Adipocyte (in vitro differentiated cells): ENCODE results near the gene WDR7.
A peak's percentile ranks its signal among the peaks of the same experiment; 100 is the strongest.

Experiments used
- DNase-seq: peaks from one replicate; pipeline ENCODE4 v3.0.0-alpha.2; 2015; ENCODE audit warnings: low read depth
- H3K27me3 ChIP-seq: replicated peaks from 2 replicates; pipeline ENCODE4 v1.7.0; 2013; ENCODE audit warnings: mild to moderate bottlenecking, low read length, moderate library complexity; ENCODE audit not compliant: control insufficient read depth, insufficient read depth
- H3K36me3 ChIP-seq: 2 replicates; pipeline ENCODE4 v1.7.0; 2013; ENCODE audit warnings: low read length, mild to moderate bottlenecking, moderate library complexity; ENCODE audit not compliant: control insufficient read depth, insufficient read depth, severe bottlenecking
- H3K4me1 ChIP-seq: 2 replicates; pipeline ENCODE4 v1.7.0; 2013; ENCODE audit warnings: mild to moderate bottlenecking, low read length, moderate library complexity; ENCODE audit not compliant: control insufficient read depth, insufficient read depth
- H3K4me3 ChIP-seq: 2 replicates; pipeline ENCODE4 v1.7.0; 2013; ENCODE audit warnings: mild to moderate bottlenecking, low read length, moderate library complexity
- H3K9ac ChIP-seq: 2 replicates; pipeline ENCODE4 v1.7.0; 2013; ENCODE audit warnings: mild to moderate bottlenecking, low read length, moderate library complexity
- H3K9me3 ChIP-seq: 2 replicates; pipeline ENCODE4 v1.7.0; 2013; ENCODE audit warnings: mild to moderate bottlenecking, low read length, moderate library complexity; ENCODE audit not compliant: control insufficient read depth

WDR7 gene

DNA sequence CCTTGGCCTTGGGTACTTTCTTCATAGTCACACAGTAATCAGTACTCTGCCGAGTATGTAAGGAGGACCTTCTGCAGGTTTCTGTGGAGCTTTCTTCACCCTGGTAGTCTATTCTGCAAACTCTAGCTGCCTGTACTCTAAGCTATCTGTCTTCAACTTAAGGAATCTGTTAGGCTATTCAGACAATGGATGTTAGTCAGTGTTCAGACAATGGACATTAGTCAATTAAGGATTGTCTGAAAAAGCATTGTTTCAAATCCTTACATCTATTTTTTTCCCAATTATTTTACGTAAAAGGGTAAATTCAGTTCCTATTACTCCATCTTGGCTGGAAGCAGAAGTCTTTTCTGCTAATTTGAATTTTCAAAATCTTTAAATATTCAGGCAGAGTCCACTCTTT, 75.7 kb downstream of the WDR7 start:
- Histone ChIP-seq H3K36me3 (peaks cover 7% of the 10 kb centered on the region), H3K9me3 (no peaks in the 10 kb centered on the region), H3K9ac (no peak overlapping the region), H3K4me1 (peaks cover 2% of the 10 kb centered on the region), H3K27me3 (no peaks in the 10 kb centered on the region), H3K4me3 (no peak overlapping the region)
- DNase-seq, result no peak

DNA sequence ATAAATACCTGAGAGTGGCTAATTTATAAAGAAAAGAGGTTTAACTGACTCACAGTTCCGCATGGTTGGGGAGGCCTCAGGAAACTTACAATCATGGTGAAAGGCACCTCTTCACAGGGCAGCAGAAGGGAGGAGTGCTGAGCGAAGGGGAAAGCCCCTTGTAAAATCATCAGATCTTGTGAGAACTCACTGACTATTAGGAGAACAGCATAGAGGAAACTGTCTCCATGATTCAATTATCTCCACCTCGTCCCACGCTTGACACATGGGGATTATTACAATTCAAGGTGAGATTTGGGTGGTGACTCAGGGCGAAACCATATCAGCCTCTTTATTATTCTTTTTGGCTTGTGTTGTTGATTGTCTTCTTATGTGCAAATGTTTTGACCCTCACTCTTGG, 76.2 kb downstream of the WDR7 start:
- H3K4me3 ChIP-seq, result no peak overlapping the region
- H3K9me3 ChIP-seq, result no peaks in the 10 kb centered on the region
- no peaks in the 10 kb centered on the region for H3K4me1 ChIP-seq
- H3K9ac ChIP-seq, result no peak overlapping the region
- no peak for DNase-seq
- no peaks in the 10 kb centered on the region for H3K27me3 ChIP-seq
- H3K36me3 ChIP-seq, result peaks cover 10% of the 10 kb centered on the region

DNA sequence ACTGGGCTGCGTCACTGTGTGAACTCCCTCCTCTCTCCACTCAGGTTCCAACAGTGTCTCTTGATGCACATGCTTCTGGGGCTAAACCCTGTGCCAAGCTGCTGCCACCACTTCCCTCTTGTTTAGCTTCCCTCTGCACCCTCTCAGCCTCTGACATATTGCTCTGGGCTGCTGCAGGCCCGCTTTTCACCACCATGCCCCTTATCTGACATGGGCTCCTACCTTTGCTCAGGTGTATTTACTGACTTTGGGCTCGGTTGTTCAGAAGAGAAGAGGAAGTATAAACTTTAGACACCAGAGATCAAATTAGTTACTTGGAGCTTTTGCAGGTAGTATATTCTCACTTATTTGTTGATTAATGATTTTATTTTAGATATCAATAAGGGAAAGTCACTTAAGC, 77.6 kb downstream of the WDR7 start:
- no peak for DNase-seq
- H3K36me3 ChIP-seq, result peaks cover 10% of the 10 kb centered on the region
- no peaks in the 10 kb centered on the region for H3K27me3 ChIP-seq
- H3K9me3 ChIP-seq, result no peaks in the 10 kb centered on the region
- H3K4me1 ChIP-seq, result no peaks in the 10 kb centered on the region
- no peak overlapping the region for H3K4me3 ChIP-seq
- H3K9ac ChIP-seq, result no peak overlapping the region

DNA sequence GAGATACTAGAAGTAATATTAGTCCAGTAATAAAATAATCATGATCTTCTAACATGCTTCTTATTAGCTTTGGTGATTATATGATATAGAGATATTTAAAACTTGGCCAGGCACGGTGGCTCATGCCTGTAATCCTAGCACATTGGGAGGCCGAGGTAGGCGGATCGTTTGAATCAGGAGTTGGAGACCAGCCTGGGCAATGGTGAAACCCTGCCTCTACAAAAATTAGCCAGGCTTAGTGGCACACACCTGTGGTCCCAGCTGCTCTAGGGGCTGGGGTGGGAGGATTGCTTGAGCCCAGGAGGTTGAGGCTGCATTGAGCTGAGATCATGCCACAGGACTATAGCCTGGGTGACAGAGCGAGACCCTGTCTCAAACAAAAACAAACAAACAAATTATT, 87.0 kb downstream of the WDR7 start:
- DNase-seq, result no peak
- Histone ChIP-seq H3K9ac (no peak overlapping the region), H3K36me3 (no peaks in the 10 kb centered on the region), H3K27me3 (no peaks in the 10 kb centered on the region), H3K4me1 (peaks cover 11% of the 10 kb centered on the region), H3K4me3 (no peak overlapping the region), H3K9me3 (peaks cover 6% of the 10 kb centered on the region)

DNA sequence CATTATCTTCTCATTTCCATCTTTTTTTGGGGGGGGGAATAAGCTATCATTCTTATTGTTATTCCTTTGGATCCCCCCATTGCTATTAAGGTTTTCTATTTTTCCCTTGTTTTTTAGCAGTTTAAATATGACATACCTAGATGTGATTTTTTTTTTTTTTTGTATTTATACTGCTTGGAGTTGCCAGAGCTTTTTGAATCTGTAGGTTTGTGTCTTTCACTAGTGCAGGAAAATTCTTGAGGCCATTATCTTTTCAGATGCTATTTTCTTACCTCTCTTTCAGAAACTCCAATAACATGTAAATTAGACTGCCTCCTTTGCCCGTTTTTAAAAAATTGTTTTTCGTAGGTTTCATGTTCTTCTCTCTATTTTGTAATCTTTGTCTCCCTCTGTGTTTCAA, 88.6 kb downstream of the WDR7 start:
- no peak overlapping the region for H3K9ac ChIP-seq
- H3K36me3 ChIP-seq, result no peaks in the 10 kb centered on the region
- no peak for DNase-seq
- H3K4me1 ChIP-seq, result peaks cover 11% of the 10 kb centered on the region
- peaks cover 6% of the 10 kb centered on the region for H3K9me3 ChIP-seq
- H3K4me3 ChIP-seq, result no peak overlapping the region
- H3K27me3 ChIP-seq, result no peaks in the 10 kb centered on the region

DNA sequence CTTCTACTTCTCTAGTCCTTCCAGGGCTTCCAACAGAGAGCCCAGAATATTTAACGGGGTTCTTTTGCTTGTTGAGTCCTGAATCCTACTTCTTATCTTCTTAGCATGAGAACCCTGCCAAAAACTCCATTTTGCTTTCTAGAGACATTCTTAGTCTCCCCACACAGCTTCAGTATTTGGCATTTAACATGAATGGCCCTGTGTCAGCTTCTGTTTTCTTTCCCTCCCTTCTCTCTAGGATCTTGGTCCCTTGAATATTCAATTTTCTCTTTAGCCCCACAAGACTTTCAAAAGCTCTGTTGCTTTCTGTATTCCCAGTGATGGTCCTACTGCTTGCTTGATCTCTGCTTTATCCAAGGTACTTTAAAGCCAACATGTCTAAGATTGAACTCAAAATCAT, 89.5 kb downstream of the WDR7 start:
- Histone ChIP-seq H3K36me3 (no peaks in the 10 kb centered on the region), H3K4me3 (no peak overlapping the region), H3K9me3 (peaks cover 6% of the 10 kb centered on the region), H3K9ac (no peak overlapping the region), H3K27me3 (no peaks in the 10 kb centered on the region), H3K4me1 (peaks cover 12% of the 10 kb centered on the region)
- DNase-seq, result no peak

DNA sequence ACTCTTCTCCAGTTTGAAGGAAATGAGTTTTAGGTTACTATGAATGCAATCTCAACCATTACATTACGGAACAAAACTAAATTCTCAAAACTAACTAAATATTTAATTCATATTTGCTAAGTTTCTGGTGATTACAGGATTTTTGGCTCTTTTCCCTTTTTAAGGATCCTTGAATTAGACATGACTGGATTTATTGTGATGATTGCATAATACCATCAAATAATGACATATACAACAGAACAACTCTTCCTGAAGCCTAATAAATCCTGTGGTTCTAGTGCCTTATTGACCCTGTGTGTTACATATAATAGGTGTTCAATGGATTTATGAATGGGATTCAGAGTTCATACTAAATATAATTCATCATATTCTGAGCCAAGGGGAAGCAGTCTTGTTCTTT, 90.5 kb downstream of the WDR7 start:
- no peak overlapping the region for H3K4me3 ChIP-seq
- H3K4me1 ChIP-seq, result peaks cover 11% of the 10 kb centered on the region
- H3K9ac ChIP-seq, result no peak overlapping the region
- H3K36me3 ChIP-seq, result no peaks in the 10 kb centered on the region
- H3K27me3 ChIP-seq, result no peaks in the 10 kb centered on the region
- H3K9me3 ChIP-seq, result peaks cover 6% of the 10 kb centered on the region
- no peak for DNase-seq

DNA sequence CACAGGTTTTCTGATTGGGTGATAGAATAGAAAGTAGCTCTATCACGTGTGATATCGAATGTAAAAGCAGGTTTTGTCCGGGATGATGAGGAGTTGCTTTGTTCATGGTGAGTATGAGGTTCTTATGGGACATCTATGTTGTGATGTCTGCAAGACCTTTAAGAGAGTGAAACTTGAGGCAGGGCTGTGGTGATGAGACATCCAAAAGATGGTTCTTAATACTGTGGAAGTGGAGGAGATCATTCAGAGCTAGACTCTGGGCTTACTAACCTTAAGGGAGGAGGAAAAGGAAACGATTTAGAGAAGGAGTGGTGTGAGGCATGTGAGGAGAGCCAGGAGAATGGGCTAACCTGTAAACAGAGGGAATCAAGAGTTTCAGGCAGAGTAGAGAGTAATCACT, 92.0 kb downstream of the WDR7 start:
- Histone ChIP-seq H3K4me1 (peaks cover 11% of the 10 kb centered on the region), H3K9me3 (peaks cover 6% of the 10 kb centered on the region), H3K9ac (no peak overlapping the region), H3K27me3 (no peaks in the 10 kb centered on the region), H3K36me3 (no peaks in the 10 kb centered on the region), H3K4me3 (no peak overlapping the region)
- no peak for DNase-seq

DNA sequence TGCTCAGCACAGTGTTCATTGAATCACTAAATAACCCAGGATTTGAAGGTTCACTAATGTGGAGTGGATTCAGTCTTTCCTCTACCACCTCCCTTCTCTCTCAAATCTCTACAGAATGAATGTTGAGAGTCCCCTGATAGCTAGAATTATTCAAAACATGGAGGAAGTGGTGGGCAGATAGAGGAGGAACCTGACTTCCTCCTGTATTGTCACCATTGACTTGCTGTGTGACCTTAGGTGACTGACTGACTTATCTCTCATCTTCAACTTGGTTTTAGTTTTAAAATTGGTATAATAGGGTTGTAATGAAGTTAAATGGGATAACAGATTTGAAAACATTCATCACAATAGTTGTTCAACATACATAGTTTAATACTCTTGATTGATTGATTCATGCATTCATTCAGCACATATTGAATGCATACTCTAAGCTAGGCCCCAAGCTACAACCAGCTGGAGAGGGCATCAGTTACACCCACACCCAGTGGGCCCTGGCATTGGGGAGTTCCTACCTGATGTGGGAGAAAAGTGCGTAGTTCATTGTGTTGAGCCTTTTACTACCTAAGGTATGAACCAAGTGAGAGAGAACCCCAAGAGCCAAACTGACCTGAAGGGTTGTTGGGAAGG, 96.0 kb downstream of the WDR7 start:
- DNase-seq, result no peak
- H3K27me3 ChIP-seq, result no peaks in the 10 kb centered on the region
- H3K4me1 ChIP-seq, result peaks cover 7% of the 10 kb centered on the region
- no peak overlapping the region for H3K4me3 ChIP-seq
- no peaks in the 10 kb centered on the region for H3K9me3 ChIP-seq
- H3K36me3 ChIP-seq, result no peaks in the 10 kb centered on the region
- H3K9ac ChIP-seq, result no peak overlapping the region

DNA sequence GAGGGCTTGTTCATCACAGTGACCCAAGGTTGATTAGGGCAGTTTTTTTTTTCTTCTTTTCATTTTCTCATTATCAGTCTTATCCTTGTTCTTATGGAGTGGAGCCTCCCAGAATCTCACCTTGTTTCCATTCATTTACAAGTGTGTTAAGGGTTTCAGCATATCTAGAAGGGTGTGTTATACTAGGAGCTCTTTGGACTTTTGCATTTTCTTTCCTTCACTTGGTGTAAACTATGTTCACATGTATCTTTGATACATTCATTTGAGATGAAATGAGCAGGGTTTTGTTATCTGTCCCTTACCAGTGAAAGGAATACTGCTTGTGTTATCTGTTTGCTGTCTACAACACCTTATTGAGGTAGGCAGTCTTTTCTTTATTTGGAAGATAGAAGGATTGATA, 96.7 kb downstream of the WDR7 start:
- H3K4me1 ChIP-seq, result peaks cover 7% of the 10 kb centered on the region
- H3K4me3 ChIP-seq, result no peak overlapping the region
- no peaks in the 10 kb centered on the region for H3K27me3 ChIP-seq
- no peaks in the 10 kb centered on the region for H3K36me3 ChIP-seq
- no peaks in the 10 kb centered on the region for H3K9me3 ChIP-seq
- no peak for DNase-seq
- H3K9ac ChIP-seq, result no peak overlapping the region

DNA sequence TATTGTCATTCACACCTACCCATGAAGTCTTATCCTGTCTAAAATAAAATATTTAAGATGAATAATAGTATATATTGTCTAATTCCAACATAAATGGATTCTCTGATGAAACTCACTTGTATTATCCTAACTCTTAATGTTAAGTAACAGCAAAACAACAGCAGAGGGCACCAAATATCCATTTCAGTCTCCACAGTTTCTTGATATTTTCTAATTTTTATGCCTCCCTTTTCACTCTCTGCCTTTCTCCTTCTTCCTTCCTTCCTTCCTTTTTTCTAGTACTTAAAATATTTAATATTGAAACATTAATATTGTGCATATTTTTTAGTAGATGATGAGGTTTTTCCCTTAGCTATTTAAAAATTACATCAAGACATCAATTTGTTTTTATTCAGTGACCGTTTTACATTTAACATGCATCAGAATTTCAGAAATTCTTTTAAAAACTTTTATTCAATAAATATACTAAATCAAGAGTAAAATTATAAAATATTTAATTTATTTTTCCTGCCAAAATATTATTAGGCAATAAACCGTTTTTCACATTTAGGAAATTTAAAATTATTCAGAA, 97.6 kb downstream of the WDR7 start:
- Histone ChIP-seq H3K9me3 (no peaks in the 10 kb centered on the region), H3K4me3 (no peak overlapping the region), H3K9ac (no peak overlapping the region), H3K4me1 (peaks cover 7% of the 10 kb centered on the region), H3K27me3 (no peaks in the 10 kb centered on the region), H3K36me3 (no peaks in the 10 kb centered on the region)
- peak; percentile 79 for DNase-seq

DNA sequence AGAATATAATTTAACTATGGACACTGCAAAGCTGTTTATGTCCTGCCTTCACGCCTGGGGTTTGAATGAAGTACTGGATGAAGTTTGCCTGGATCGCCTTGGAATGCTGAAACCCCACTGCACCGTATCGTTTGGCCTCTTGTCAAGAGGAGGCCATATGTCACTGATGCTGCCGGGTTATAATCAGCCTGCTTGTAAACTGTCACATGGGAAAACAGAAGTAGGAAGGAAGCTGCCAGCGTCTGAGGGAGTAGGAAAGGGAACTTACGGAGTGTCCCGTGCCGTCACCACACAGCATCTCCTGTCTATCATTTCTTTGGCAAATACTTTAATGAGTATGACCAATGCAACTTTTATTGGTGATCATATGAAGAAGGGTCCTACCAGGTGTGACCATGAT, 105.8 kb downstream of the WDR7 start:
- DNase-seq, result no peak
- H3K27me3 ChIP-seq, result no peaks in the 10 kb centered on the region
- H3K9me3 ChIP-seq, result no peaks in the 10 kb centered on the region

More for the DNA sequence above, 105.8 kb downstream of the WDR7 start:
- H3K4me3 ChIP-seq, result no peak overlapping the region
- peaks cover 13% of the 10 kb centered on the region for H3K36me3 ChIP-seq
- H3K4me1 ChIP-seq, result no peaks in the 10 kb centered on the region
- H3K9ac ChIP-seq, result no peak overlapping the region
